MM.1S (cell line): ENCODE measurements around the gene GNAL.

Experiments
- DNase-seq: peaks from one replicate; pipeline ENCODE4 v3.0.0-alpha.2; 2015
- H2AFZ ChIP-seq: fragments of 300-600 bp; sonication (generic); 2 replicates; pipeline ENCODE4 v1.6.0; 2016; ENCODE audit warnings: antibody characterized with exemption, low read length
- H3F3A ChIP-seq: fragments of 300-600 bp; sonication (generic); 2 replicates; pipeline ENCODE4 v1.6.1; 2016; ENCODE audit warnings: mild to moderate bottlenecking, antibody characterized with exemption, low read length, moderate library complexity, mixed read lengths; ENCODE audit not compliant: insufficient read depth
- H3K27ac ChIP-seq: fragments of 300-600 bp; sonication (generic); 2 replicates; pipeline ENCODE4 v1.5.1; 2016; ENCODE audit warnings: mild to moderate bottlenecking, low read length
- H3K27me3 ChIP-seq: fragments of 300-600 bp; sonication (generic); replicated peaks from 2 replicates; pipeline ENCODE4 v1.6.0; 2016; ENCODE audit warnings: low read length; ENCODE audit not compliant: insufficient read depth
- H3K36me3 ChIP-seq: fragments of 300-600 bp; sonication (generic); replicated peaks from 2 replicates; pipeline ENCODE4 v1.6.1; 2016; ENCODE audit warnings: mild to moderate bottlenecking, low read length, mixed read lengths; ENCODE audit not compliant: insufficient read depth
- H3K4me1 ChIP-seq: fragments of 300-600 bp; sonication (generic); 2 replicates; pipeline ENCODE4 v1.6.1; 2016; ENCODE audit warnings: low read length, mixed read lengths
- H3K4me2 ChIP-seq: fragments of 300-600 bp; sonication (generic); 2 replicates; pipeline ENCODE4 v1.6.0; 2016; ENCODE audit warnings: low read depth, low read length
- H3K4me3 ChIP-seq: fragments of 300-600 bp; sonication (generic); 2 replicates; pipeline ENCODE4 v1.5.1; 2016; ENCODE audit warnings: low read length, mixed read lengths
- H3K79me2 ChIP-seq: fragments of 300-600 bp; sonication (generic); 2 replicates; pipeline ENCODE4 v1.6.1; 2016; ENCODE audit warnings: mixed run types, low read length, mixed read lengths
- H3K9ac ChIP-seq: fragments of 300-600 bp; sonication (generic); 2 replicates; pipeline ENCODE4 v1.6.1; 2016; ENCODE audit warnings: low read length, mixed read lengths
- H3K9me2 ChIP-seq: fragments of 300-600 bp; sonication (generic); replicated peaks from 2 replicates; pipeline ENCODE4 v1.6.1; 2016; ENCODE audit warnings: mild to moderate bottlenecking, low read length, mixed read lengths; ENCODE audit not compliant: insufficient read depth
- H3K9me3 ChIP-seq: fragments of 300-600 bp; sonication (generic); replicated peaks from 2 replicates; pipeline ENCODE4 v1.6.1; 2016; ENCODE audit warnings: mild to moderate bottlenecking, low read length, mixed read lengths; ENCODE audit not compliant: insufficient read depth
- H4K20me1 ChIP-seq: fragments of 300-600 bp; sonication (generic); 2 replicates; pipeline ENCODE4 v1.6.1; 2016; ENCODE audit warnings: mild to moderate bottlenecking, low read length, moderate library complexity, mixed read lengths; ENCODE audit not compliant: insufficient read depth
- EZH2 ChIP-seq: fragments of 300-600 bp; sonication (generic); optimal IDR thresholded peaks from 2 replicates; pipeline ENCODE3; 2017; ENCODE audit warnings: low read depth, mild to moderate bottlenecking, antibody characterized with exemption, low read length, mixed read lengths
- EZH2phosphoT487 ChIP-seq: fragments of 300-600 bp; sonication (generic); IDR thresholded peaks from 2 replicates; pipeline ENCODE4 v1.6.1; 2018; ENCODE audit warnings: antibody characterized with exemption, low read length
- TF ChIP-seq, protein P1 (sequence below): fragments of 300-600 bp; sonication (generic); IDR thresholded peaks from 2 replicates; pipeline ENCODE4 v1.5.1; 2016; ENCODE audit warnings: antibody characterized with exemption, low read length, mixed read lengths

Gene GNAL

DNA sequence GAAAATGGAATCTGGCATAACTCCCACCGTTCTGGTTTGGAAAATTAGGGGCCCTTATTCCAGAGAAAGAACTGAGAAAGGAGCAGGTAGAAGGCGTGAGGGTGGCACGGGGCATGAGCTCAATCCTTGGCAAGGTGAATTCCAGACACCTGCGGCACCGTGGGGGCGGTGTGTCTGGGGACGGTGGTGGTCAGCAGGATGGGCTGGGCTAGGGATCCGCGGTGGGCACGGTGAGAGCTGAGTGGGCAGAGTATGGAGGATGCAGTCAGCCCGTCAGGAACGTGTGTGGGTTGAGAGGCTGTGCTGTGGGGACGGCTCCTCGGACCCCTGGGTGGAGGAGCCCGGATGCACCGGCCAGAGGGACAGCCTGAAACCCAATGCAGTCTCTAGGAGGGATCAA lies 61.1 kb downstream of the GNAL start:
- Histone ChIP-seq H2AFZ (no peak overlapping the region), H3F3A (no peaks in the 10 kb centered on the region), H4K20me1 (no peaks in the 10 kb centered on the region), H3K27ac (no peak overlapping the region), H3K79me2 (no peaks in the 10 kb centered on the region), H3K4me2 (no peak overlapping the region), H3K4me1 (no peaks in the 10 kb centered on the region), H3K27me3 (no peaks in the 10 kb centered on the region; the same call in 1 of the 2 replicates), H3K36me3 (no peaks in the 10 kb centered on the region), H3K9me3 (no peaks in the 10 kb centered on the region), H3K9me2 (no peaks in the 10 kb centered on the region), H3K4me3 (no peak overlapping the region), H3K9ac (no peak overlapping the region)
- no peak for TF ChIP-seq EZH2phosphoT487
- TF ChIP-seq, protein P1, sequence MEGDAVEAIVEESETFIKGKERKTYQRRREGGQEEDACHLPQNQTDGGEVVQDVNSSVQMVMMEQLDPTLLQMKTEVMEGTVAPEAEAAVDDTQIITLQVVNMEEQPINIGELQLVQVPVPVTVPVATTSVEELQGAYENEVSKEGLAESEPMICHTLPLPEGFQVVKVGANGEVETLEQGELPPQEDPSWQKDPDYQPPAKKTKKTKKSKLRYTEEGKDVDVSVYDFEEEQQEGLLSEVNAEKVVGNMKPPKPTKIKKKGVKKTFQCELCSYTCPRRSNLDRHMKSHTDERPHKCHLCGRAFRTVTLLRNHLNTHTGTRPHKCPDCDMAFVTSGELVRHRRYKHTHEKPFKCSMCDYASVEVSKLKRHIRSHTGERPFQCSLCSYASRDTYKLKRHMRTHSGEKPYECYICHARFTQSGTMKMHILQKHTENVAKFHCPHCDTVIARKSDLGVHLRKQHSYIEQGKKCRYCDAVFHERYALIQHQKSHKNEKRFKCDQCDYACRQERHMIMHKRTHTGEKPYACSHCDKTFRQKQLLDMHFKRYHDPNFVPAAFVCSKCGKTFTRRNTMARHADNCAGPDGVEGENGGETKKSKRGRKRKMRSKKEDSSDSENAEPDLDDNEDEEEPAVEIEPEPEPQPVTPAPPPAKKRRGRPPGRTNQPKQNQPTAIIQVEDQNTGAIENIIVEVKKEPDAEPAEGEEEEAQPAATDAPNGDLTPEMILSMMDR = no peak
- TF ChIP-seq EZH2 = no peak
- DNase-seq = no peak

DNA sequence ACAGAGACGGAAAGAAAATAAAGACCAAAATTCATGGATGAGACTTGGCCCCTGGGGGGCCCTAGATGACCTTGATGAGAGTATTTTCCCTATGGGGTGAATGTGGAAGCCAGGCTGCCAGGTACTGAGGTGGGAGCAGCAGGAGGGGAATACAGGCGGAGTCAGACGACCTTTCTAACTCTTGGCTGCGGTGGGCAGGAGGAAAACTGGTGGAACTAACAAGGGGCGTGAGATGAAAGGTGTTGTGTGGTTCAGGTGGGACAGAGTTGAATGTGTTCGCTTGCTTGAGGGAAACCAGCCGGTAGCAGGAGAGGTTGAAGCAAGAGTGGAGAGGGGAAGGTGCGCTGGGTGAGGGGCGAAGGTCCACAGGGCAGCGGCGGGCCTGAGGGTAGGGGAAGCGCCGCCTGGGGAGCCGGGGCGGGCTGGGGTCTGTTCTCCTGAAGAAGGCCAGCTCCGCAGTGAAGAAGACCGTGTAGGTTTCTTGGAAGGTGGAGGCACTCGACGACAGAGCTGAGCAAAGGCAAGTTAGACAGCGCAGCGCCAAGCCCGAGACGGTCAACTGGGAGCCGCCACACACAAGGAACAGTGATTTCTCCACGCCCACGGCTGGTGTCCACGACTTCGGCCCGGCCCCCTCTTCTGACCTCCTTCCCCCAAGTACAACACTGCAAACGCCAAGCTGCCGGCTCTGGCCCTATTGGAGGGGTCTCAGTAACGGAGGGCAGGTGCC lies 61.7 kb downstream of the GNAL start:
- H3K9me2 ChIP-seq = no peaks in the 10 kb centered on the region
- DNase-seq = no peak
- no peak overlapping the region for H3K4me2 ChIP-seq
- no peaks in the 10 kb centered on the region for H3K9me3 ChIP-seq
- H3K9ac ChIP-seq = no peak overlapping the region
- TF ChIP-seq, protein P1 = no peak
- no peak for TF ChIP-seq EZH2phosphoT487
- TF ChIP-seq EZH2 = no peak
- H3K27me3 ChIP-seq = no peaks in the 10 kb centered on the region; the same call in 1 of the 2 replicates
- no peaks in the 10 kb centered on the region for H3K4me1 ChIP-seq
- no peak overlapping the region for H3K4me3 ChIP-seq
- H3K36me3 ChIP-seq = no peaks in the 10 kb centered on the region
- H4K20me1 ChIP-seq = no peaks in the 10 kb centered on the region
- no peak overlapping the region for H3K27ac ChIP-seq
- H3F3A ChIP-seq = no peaks in the 10 kb centered on the region
- H2AFZ ChIP-seq = no peak overlapping the region
- H3K79me2 ChIP-seq = no peaks in the 10 kb centered on the region

- Histone ChIP-seq H3K27ac (no peak overlapping the region), H3K9me2 (no peaks in the 10 kb centered on the region), H3K9me3 (no peaks in the 10 kb centered on the region), H3F3A (no peaks in the 10 kb centered on the region), H4K20me1 (no peaks in the 10 kb centered on the region), H3K27me3 (no peaks in the 10 kb centered on the region; the same call in 1 of the 2 replicates), H3K4me1 (no peaks in the 10 kb centered on the region), H3K4me3 (no peak overlapping the region), H3K79me2 (no peaks in the 10 kb centered on the region), H3K4me2 (no peak overlapping the region), H2AFZ (no peak overlapping the region), H3K36me3 (no peaks in the 10 kb centered on the region), H3K9ac (no peak overlapping the region)
- DNase-seq = no peak
- TF ChIP-seq EZH2 (no peak), EZH2phosphoT487 (no peak)
- TF ChIP-seq, protein P1 = no peak
Observed at GRCh38 chr18:11751341-11752115, 62.5 kb downstream of the GNAL start.
